GM18508 (cell line): Measurements from ENCODE around the gene PDE4D.
A peak's percentile ranks its signal among the peaks of the same experiment; 100 is the strongest.
"Not testable (repeated sequence)": the region's sequence is repeated elsewhere in the genome, so short reads cannot be mapped to it uniquely, and the experiment has no call there.

Source experiments
- ATAC-seq: cut with Tn5 transposase; IDR thresholded peaks from one replicate; pipeline ENCODE4 v1.9.1; 2021; ENCODE audit warnings: moderate number of reproducible peaks; ENCODE audit not compliant: insufficient read depth, unreplicated experiment

Gene PDE4D

GRCh38 chr5:59810041-59810440 lies 83.5 kb downstream of the PDE4D start:
- peak; percentile 55 for ATAC-seq

GRCh38 chr5:59807806-59808205 lies 85.7 kb downstream of the PDE4D start:
- ATAC-seq = no peak

GRCh38 chr5:59800347-59800893 lies 93.1 kb downstream of the PDE4D start:
- no peak for ATAC-seq

- ATAC-seq = peak; percentile 55
These were observed 93.7 kb downstream of the PDE4D start for GRCh38 chr5:59799668-59800346.

GRCh38 chr5:59798862-59799667 lies 94.5 kb downstream of the PDE4D start:
- peak; percentile 58 for ATAC-seq

GRCh38 chr5:59795141-59795540 lies 98.4 kb downstream of the PDE4D start:
- ATAC-seq = no peak

- no peak for ATAC-seq
These were observed 100.4 kb downstream of the PDE4D start for GRCh38 chr5:59792983-59793585.

GRCh38 chr5:59791617-59792016 lies 101.9 kb downstream of the PDE4D start:
- no peak for ATAC-seq

GRCh38 chr5:59790776-59791475 lies 102.6 kb downstream of the PDE4D start:
- no peak for ATAC-seq

- no peak for ATAC-seq
These were observed 103.2 kb downstream of the PDE4D start for GRCh38 chr5:59790376-59790775.

- no peak for ATAC-seq
These were observed 103.6 kb downstream of the PDE4D start for GRCh38 chr5:59789894-59790293.

- ATAC-seq = no peak
These were observed 104.3 kb downstream of the PDE4D start for GRCh38 chr5:59789197-59789596.

GRCh38 chr5:59786334-59786805 lies 107.2 kb downstream of the PDE4D start:
- no peak for ATAC-seq

GRCh38 chr5:59785676-59786333 lies 107.7 kb downstream of the PDE4D start:
- no peak for ATAC-seq

GRCh38 chr5:59784708-59785107 lies 108.8 kb downstream of the PDE4D start:
- not testable (repeated sequence) for ATAC-seq

- ATAC-seq = no peak
These were observed 110.3 kb downstream of the PDE4D start for GRCh38 chr5:59783264-59783663.

- no peak for ATAC-seq
These were observed 110.7 kb downstream of the PDE4D start for GRCh38 chr5:59782856-59783255.

- ATAC-seq = no peak
These were observed 114.1 kb downstream of the PDE4D start for GRCh38 chr5:59779453-59779852.

- ATAC-seq = no peak
These were observed 116.5 kb downstream of the PDE4D start for GRCh38 chr5:59777028-59777427.

GRCh38 chr5:59773294-59773693 lies 120.2 kb downstream of the PDE4D start:
- no peak for ATAC-seq
